GM19372 (cell line): ENCODE results near the gene CXCL8.
"Not testable (repeated sequence)": the region's sequence is repeated elsewhere in the genome, so short reads cannot be mapped to it uniquely, and the experiment has no call there.

Source experiments
- ATAC-seq: cut with Tn5 transposase; IDR thresholded peaks from one replicate; pipeline ENCODE4 v1.9.1; 2021; ENCODE audit warnings: mild to moderate bottlenecking, low read depth, moderate library complexity; ENCODE audit not compliant: unreplicated experiment

Gene CXCL8

GRCh38 chr4:73742490-73743160, 2.3 kb downstream of the CXCL8 start:
- no peak for ATAC-seq

- ATAC-seq: no peak
These were observed 2.9 kb downstream of the CXCL8 start for GRCh38 chr4:73743281-73743680.

- ATAC-seq: no peak
These were observed 3.4 kb downstream of the CXCL8 start for GRCh38 chr4:73743795-73744194.

GRCh38 chr4:73744203-73744602, 3.8 kb downstream of the CXCL8 start:
- ATAC-seq: no peak

GRCh38 chr4:73750730-73751129, 10.4 kb downstream of the CXCL8 start:
- ATAC-seq: no peak

- ATAC-seq: no peak
These were observed 10.8 kb downstream of the CXCL8 start for GRCh38 chr4:73751166-73751565.

- no peak for ATAC-seq
These were observed 11.5 kb downstream of the CXCL8 start for GRCh38 chr4:73751830-73752229.

GRCh38 chr4:73752424-73752823, 12.1 kb downstream of the CXCL8 start:
- ATAC-seq: no peak

- ATAC-seq: no peak
These were observed 12.8 kb downstream of the CXCL8 start for GRCh38 chr4:73753215-73753614.

- no peak for ATAC-seq
These were observed 14.6 kb downstream of the CXCL8 start for GRCh38 chr4:73754934-73755333.

- no peak for ATAC-seq
These were observed 19.0 kb downstream of the CXCL8 start for GRCh38 chr4:73759357-73759756.

GRCh38 chr4:73761856-73762255, 21.5 kb downstream of the CXCL8 start:
- no peak for ATAC-seq

GRCh38 chr4:73762409-73762808, 22.0 kb downstream of the CXCL8 start:
- no peak for ATAC-seq

GRCh38 chr4:73763877-73764276, 23.5 kb downstream of the CXCL8 start:
- no peak for ATAC-seq

- no peak for ATAC-seq
These were observed 24.1 kb downstream of the CXCL8 start for GRCh38 chr4:73764513-73764912.

GRCh38 chr4:73765296-73765695, 24.9 kb downstream of the CXCL8 start:
- no peak for ATAC-seq

- no peak for ATAC-seq
These were observed 30.5 kb downstream of the CXCL8 start for GRCh38 chr4:73770917-73771316.

- no peak for ATAC-seq
These were observed 32.0 kb downstream of the CXCL8 start for GRCh38 chr4:73772363-73772762.

- ATAC-seq: not testable (repeated sequence)
These were observed 34.0 kb downstream of the CXCL8 start for GRCh38 chr4:73774406-73774805.

- ATAC-seq: no peak
These were observed 36.0 kb downstream of the CXCL8 start for GRCh38 chr4:73776321-73776729.

- no peak for ATAC-seq
These were observed 37.2 kb downstream of the CXCL8 start for GRCh38 chr4:73777612-73778011.

GRCh38 chr4:73780243-73780642, 39.9 kb downstream of the CXCL8 start:
- ATAC-seq: no peak

GRCh38 chr4:73780834-73781233, 40.5 kb downstream of the CXCL8 start:
- no peak for ATAC-seq
